ENCODE data around the gene TSKU.
"Not testable (repeated sequence)": the region's sequence is repeated elsewhere in the genome, so short reads cannot be mapped to it uniquely, and the experiment has no call there.

TSKU gene

DNA sequence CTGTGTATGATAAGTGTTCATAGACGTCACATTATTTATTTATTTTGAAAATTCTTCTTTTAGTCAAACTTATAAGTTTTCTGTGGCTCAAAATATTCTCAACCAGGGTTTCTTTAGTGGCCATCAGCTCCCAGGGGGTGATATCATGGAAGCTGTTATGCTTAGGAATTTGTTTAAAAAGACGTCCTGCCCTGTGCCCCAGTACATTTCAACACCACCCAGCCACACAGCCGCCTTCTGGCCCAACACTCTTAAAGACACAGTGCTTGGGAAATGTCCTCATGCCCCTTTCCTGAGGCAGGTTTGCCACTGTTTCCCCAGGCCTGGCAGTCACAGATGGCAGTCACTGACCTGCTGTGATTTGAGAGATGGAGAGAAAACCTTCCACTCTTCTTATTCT is 19.9 kb downstream of the TSKU start:
- DNase-seq = no peak

DNA sequence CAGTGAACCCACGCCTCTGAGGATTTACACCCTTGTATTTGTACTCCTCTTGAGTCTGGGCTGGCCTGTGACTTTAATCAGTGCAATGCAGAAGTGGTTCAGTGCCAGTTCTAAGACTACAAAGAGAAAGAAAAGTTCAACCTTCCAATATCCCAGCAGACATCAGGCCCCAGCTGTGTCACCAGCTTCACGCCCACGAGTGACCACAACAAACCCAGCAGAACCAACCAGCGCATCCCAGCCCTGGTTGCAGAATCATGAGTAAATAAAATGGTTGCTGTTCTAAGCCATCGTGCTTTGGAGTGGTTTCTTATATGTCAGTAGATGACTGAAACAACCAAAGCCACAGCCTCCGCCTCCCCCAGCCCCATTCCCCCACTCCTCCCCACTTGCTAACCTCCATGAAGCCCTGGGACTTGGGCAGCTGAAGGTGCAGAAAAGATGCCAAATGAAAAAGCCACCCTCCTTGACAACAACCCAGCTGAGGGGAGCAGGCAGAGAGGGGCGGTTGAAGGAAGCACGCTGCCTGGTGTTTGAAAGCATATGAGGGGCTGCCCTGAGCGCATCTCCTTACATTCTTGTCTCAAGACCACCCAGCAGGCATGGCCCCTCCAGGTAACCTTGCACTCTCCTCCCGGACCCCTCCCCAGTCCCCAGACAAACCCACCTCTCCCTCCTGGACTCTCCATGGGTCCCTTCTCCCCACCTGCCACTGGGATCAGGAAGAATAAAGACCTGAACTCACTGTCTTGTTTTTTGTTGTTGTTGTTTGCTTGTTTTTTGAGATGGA is 20.9 kb downstream of the TSKU start:
- DNase-seq = peak; percentile 36 to 47

DNA sequence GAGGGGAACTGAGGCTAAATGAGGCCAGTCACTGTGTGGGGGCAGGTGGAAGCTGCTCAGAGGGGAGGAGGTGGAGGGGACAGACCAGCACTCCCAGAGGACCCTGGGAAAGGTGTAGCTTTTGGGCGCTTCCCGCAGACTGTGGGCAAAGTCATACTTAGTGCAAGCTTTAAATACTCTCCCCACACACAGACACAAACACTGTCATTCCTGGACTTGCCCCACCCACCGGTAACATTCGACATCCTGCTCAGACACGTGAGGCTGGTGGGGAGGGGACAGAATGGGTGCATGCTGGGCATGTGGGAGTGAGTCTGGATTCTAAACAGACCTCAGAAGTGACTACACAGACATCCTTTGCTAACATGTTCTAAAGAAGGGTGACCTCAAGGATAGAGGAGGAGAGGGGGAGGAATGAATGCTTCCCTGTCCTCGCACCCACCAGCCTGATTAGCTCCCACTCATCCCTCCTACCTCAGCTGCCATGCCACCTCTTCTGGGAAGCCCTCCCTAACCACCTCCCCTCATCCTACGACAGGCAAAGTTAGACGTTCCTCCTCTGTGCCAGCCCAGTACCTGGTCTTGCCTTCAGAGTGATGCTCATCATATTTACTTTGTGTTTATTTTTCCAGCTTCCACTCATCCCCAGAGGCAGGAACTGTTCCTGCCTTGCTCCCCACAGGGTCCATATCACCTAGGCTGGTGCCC is 22.2 kb downstream of the TSKU start:
- DNase-seq = no peak

DNA sequence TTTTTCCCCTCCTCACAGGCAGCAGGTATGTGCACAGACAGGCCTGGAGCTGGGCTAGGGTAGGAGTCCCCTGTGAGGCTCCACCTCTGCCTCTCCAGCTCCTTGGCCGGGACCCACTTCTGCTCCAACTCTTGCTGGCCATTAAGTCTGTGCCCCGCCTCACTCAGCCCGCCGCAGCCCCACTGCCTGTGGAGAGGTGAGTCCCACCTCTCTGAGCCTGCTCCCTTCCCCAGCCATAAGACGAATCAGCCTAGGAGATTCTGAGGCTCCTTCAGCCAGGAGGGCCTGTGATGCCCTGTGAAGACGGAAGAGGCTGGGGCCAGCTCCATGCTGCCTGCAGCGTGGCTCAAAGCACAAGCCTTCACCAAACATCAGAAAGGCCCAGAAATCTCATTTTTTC is 23.0 kb downstream of the TSKU start:
- DNase-seq = no peak

DNA sequence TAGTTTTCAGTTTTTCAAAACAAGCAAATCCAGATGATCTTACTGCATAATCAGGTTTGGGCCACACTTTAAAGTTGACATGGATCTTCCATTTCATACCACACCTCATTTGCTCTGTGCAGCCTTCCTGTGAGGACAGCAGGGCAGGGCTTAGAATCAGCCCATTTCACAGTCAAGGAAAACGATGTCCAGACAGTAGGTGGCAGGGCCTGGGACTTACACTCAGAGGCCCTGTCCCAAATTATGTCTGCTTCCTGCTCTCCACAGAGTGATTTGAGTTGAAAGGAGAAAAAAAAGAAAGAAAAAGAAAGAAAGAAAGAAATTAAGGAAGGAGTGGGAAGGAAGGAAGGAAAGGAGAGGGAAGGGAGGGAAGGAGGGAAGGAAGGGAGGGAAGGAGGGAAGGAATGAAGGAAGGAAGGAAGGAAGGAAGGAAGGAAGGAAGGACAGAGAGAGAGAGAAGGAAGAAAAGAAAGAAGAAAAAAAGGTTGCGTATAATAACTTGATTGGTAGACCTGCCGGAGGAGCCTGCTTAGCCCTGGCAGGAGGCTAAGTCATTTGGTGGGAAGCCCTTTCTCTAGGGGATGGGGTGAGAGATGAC is 23.6 kb downstream of the TSKU start:
- DNase-seq = no peak

DNA sequence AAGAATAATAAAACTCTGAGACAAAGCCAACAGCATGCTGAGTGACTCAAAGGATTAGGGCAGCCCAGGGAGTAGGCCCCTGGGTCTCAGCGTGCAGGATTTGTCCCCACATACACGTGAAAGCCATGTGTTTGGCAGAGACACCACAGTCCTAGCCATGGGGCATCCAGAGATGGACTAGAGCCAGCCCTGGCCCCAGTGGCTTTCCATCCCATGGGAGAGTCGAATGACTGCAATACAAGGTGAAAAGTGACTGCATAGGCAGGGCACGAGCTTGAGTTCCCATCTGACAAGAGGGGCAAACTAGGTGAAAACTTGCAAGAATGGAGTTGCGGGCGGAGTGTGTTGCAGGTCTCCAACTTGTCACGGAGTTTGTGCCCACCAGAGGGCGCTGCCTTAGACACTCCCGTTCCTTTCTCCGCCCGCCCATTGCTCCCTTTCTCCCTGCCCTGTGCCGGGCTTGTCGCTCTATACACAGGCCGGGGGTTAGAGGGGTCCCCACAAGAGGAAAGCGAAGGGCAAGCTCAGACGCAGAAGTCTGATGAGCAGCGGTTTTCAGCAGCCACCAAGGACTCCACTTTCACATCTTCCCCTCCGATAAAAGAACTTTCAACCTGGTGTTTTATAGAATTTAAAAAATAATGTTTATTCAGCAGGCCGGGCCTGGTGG is 24.2 kb downstream of the TSKU start:
- peak; percentile 51 to 55 for DNase-seq

DNA sequence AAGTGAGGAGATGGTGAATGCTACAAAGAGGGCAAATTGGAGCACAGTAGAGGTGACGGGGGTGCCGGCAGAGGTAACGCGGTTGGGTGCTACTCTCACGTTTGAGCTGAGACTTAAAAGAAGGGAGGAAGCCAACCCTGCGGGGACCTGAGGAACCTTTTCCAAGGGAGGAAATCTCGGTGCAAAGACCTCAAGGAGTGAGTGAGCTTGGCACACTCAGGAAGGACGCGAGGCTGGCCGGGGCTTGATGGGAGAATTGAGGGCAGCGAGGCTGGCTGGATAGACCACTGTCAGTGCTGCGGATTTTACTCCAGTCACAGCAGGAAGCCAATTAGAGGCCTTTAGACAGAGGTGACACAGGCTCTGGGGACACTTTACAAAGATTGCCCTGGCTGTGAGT is 25.0 kb downstream of the TSKU start:
- DNase-seq = no peak

DNA sequence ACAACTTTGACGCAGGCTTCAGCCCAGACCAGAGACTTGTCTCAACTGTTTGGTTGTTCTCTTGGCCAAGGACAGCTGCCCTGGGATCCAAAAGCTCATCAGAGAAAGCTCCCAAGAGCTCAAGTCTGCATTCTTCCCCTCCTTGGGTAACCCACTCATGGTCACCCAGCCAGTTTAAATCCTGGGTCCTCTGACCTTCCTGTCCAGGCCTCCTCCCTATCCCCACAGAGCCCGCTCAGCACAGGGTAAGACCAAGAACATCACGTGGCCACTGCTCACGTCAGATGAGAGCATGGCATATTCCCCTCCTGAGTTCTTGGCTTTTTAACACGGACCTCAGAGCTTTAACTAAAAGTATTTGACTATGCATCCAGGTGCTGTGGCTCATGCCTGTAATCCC is 25.8 kb downstream of the TSKU start:
- no peak for DNase-seq

DNA sequence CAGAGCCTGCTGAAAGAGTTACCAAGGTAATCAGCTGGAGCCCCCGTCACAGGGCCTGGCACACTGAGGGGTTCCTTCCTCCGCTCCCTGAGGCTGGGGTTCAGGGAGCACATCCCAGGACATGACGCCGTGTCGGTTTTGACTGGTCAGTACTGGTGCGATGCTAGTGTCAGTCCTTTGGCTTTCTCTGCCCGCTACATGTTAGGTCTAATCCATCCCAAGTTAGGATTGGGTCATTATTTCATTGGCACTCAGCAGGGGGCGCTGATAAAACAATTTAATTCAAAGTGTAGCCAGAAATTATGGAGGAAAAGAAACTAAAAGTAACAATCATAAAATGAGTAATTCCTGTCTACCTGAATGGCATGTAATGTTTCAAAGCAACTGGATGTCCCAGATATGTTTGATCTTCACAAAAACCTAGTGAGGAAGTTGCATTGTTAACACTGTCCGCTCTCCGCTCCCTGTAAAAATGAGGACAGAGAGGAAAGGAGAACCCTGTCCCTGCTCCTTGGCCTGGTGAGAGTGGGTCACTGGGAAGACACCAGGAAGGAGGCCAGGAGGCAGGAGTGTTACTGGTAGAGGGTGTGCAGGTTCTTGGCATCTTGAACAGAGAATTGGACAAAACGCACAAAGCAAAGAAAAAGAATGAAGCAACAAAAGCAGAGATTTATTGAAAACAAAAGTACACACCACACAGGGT is 27.1 kb downstream of the TSKU start:
- no peak for DNase-seq

DNA sequence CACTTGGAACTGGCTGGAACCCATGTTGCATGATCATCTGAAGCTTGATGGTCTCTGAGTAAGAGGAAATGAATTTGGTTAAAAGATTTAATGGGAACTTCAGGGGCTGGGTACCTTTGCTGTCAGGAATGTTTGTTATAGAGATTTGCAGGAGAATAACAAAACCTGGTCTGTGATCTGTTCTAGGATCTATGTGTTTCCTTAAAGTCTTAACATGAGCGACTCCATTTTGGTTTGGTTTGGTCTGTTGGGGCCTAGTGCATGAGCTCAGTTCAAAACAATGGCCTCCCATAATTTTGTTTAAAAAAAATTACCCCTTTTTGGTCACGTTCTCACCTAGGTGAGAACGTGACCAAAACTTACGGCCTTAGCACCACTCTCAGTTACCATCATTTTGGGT is 28.1 kb downstream of the TSKU start:
- no peak for DNase-seq

DNA sequence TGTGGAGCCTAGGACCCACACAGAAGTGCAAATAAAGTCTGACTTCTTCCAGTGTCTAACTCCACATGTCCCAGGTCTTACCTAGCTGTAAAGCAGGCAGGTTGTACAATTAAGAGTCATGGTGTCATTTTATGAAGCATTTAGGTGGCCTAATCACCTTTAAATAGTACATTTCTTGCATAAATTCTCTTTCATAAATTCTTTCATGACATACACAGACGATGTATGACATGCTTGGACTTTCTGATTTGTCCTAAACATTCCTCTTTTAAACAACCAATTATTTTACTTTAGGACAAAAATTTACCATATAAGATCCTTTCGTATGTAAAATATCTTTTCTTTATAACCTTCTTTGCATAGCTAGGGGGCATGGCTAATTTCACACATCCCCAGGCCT is 31.3 kb downstream of the TSKU start:
- DNase-seq = no peak

DNA sequence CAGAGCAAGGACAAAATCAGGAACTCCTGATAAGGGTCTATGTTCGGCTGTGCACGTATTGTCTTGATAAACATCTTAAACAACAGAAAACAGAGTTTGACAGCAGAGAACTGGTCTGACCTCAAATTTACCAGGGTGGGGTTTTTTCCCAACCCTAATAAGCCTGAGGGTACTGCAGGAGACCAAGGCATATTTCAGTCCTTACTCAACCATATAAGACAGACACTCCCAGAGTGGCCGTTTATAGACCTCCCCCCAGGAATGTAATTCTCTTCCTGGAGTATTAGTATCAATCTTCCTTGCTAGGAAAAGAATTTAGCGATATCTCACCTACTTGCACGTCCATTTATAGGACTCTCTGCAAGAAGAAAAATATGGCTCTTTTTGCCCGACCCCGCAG is 32.5 kb downstream of the TSKU start:
- not testable (repeated sequence) for DNase-seq

DNA sequence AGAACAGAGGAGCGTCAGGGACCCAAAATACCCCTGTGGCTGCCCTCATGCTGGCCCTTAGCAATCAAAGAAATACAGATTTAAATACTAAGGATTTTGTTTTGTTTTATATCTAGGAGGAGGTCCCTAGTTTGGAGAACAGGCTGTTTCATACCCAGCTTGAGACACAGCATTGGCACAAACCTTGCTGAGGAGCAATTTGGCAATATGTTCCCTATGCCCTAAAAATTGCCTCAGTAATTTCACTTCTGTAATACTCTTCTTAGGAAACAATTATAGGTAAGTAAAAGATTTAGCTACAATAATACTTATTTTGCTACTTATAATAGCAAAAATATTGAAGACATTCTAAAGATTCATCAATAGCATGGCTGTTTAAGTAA is 37.0 kb downstream of the TSKU start:
- no peak for DNase-seq

DNA sequence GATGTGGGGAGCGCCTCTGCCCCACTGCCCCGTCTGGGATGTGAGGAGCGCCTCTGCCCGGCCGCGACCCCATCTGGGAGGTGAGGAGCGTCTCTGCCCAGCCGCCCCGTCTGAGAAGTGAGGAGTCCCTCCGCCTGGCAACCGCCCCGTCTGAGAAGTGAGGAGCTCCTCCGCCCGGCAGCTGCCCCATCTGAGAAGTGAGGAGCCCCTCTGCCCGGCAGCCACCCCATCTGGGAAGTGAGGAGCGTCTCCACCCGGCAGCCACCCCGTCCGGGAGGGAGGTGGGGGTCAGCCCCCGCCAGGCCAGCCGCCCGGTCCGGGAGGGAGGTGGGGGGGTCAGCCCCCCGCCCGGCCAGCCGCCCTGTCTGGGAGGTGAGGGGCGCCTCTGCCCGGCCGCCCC is 38.2 kb downstream of the TSKU start:
- DNase-seq = not testable (repeated sequence)

DNA sequence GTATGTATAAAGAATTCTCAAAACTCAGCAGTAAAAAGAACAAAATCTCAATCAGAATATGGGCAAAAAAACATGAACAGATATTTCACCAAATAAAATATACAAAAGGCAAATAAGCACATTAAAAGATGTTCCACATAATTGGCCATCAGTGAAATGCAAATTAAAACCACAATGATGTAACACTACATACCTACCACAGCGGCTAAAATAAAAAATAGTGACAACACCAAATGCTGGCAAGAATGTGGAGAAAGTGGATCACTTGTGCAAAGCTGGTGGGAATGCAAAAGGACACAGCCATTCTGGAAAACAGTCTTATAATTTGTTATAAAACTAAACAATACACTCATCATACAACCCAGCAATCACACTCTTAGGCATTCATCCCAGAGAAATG is 39.2 kb downstream of the TSKU start:
- no peak for DNase-seq

DNA sequence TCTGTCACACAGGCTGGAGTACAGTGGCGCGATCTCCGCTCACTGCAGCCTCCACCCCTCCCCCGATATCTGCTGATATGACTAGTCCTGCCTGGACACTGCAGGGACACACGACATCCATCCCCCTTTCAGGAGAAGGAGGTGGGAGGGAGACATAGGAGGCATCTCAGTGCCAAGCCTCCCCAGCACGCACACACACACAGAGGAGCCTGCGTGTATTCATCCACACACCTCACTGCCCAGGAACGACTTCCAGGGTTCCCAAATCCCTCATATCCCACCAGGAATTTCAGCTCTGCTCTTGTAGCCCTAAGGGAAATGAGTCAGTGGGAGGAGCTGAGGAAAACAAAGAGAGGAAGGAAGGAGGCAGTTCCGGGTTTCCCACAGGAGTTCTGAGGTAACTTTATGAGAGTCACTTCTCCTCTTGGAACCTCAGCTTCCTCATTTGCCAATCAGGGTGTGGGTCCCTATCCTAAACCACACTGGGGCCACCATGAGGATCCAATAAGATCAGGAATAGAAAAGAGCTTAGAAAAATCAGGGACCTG is 40.4 kb downstream of the TSKU start:
- DNase-seq = no peak

DNA sequence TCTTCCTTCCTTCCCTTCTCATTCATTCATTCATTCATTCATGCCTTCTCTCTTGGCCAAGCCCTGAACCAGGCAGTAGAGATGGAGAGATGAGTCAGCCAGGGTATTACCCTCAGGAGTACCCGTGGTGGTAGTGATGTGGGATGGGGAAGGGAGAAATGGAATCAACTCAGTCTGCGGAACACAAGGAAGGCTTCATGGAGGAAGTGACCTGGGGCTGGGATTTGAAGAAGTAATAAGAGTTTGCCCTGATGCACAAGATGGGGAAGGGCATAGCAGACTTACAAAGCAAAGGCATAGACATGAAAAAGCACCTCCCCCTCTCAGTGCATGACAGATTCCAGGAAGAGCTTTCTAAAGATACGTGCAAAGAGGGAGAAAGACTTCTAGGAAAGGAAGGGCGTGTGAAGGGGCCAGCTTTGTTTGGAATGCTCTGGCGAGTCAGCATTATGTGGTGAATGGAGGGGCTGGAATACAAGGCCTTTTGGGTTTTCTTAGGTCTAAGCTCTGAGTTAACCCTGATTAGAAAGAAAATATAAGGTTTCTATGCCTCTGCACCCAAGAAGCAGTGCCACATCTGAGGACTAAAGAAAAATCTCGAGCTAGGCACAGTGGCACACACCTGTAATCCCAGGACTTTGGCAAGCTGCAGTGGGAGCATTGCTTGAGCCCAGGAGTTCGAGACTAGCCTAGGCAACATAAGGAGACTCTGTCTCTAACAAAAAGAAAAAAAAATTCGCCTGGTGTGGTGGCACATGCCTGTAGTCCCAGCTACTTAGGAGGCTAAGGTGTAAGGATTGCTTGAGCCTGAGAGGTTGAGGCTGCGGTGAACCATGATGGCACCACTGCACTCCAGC is 41.2 kb downstream of the TSKU start:
- DNase-seq = no peak

DNA sequence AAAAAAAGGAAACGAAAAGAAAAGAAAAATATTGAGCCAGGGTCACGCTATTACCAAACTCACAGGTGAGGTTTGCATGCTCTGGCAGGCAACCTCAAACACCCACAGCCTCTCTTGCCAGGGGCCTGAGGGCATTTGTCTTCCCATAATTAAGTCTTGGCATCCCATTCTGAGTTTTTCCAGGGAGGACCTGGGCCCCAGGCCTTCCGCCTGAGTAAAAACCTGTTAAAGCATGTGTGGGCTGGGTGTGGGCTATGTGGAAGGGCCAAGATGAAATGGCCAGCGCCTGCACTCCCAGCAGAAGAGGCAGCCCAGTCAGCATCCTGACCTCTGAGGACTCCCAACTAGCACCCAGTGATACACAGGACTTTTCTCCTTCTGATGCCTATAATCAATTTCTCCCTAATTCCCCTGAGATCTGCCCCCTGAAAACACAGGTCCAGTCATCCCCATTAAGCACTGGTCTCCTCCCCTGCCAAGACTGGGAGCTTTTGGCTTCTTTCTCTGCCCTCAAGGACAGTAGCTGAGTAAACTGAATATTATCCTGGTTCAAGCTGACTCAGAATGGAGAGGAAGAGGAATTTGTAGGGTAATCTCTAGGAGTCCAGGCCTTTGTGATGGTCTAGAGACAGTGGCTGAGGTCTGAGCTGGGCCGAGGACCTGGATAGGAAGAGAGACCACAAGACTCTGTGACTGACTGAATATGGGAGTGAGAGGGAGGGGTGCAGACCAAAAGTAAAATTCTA is 42.0 kb downstream of the TSKU start:
- DNase-seq = no peak

DNA sequence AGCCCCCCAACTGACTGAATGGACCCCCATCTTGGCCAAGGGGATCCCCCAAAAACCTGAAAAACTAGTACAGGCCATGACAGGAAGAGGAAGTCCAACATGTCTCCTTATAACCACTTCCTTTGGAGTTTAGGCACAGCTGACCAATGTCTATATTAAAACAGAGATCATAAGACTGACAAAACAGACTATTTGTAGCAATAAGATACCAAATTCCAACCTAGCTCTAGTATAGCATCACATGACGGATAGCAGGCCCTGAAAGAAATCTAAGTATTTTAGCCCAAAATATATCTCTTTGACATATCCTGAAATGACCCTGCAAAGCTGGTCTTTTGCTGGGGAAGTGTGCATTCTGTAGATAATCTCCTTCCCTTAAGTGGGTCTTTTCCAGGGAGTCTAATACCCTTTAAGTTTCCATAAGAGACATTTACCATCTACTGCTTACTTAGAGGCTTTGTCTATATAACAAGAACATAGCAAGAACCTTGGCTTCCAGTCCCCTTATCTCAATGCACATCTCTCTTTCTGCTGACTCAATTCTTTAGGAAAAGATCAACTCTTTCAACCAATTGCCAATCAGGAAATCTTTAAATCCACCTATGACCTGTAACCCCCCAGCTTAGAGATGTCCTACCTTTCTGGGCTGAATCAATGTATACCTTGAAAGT is 42.7 kb downstream of the TSKU start:
- DNase-seq = no peak

DNA sequence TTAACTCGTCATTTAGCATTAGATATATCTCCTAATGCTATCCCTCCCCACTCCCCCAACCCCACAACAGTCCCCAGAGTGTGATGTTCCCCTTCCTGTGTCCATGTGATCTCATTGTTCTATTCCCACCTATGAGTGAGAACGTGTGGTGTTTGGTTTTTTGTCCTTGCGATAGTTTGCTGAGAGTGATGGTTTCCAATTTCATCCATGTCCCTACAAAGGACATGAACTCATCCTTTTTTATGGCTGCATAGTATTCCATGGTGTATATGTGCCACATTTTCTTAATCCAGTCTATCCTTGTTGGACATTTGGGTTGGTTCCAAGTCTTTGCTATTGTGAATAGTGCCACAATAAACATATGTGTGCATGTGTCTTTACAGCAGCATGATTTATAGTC is 43.4 kb downstream of the TSKU start:
- not testable (repeated sequence) for DNase-seq
